Fibroblast of the aortic adventitia (primary cell): ENCODE results near the gene MOG. TPM values are rescaled to one million over a fixed set of nuclear protein-coding genes. Genes with fewer than 3 reads are reported as not detected.

Source experiments
- DNase-seq: peaks from one replicate; pipeline ENCODE4 v3.0.0-alpha.2; 2010; ENCODE audit warnings: low read depth
- H3K4me3 ChIP-seq: 2 replicates; pipeline ENCODE4 v1.5.1; 2011; ENCODE audit warnings: low read depth, mild to moderate bottlenecking, control low read depth, low read length, moderate library complexity
- CTCF ChIP-seq: IDR thresholded peaks from 2 replicates; pipeline ENCODE4 v1.5.1; 2011; ENCODE audit warnings: mild to moderate bottlenecking, low read length, control low read depth, inconsistent platforms; ENCODE audit not compliant: insufficient read depth
- total RNA-seq: library from RNA; depleted of rRNA; stranded (reverse); fragments of >200 nt; gene quantifications from 2 replicates; pipeline ENCODE4 v1.2.3, GENCODE V29; 2012; ENCODE audit warnings: low replicate concordance

MOG gene
- total RNA-seq = not detected in 2 replicates

GRCh38 chr6:29656798-29657197 lies at the start of gene MOG:
TSS of gene MOG (plus strand) at chr6:29657092. CDS start at chr6:29657210, 118 bp downstream.
- TF ChIP-seq CTCF = no peak
- H3K4me3 ChIP-seq = no peak within 1 kb of the TSS

GRCh38 chr6:29608131-29608530 lies 48.8 kb upstream of the MOG start:
- no peak for TF ChIP-seq CTCF
- DNase-seq = no peak
- no peak overlapping the region for H3K4me3 ChIP-seq

More at GRCh38 chr6:29656798-29657197, at the start of gene MOG:
- DNase-seq = no peak

- DNase-seq = no peak
- TF ChIP-seq CTCF = no peak
Measured at GRCh38 chr6:29610540-29610939, 46.4 kb upstream of the MOG start.

GRCh38 chr6:29611426-29611825 lies 45.5 kb upstream of the MOG start:
- no peak for DNase-seq
- H3K4me3 ChIP-seq = no peak overlapping the region
- no peak for TF ChIP-seq CTCF

More at GRCh38 chr6:29610540-29610939, 46.4 kb upstream of the MOG start:
- H3K4me3 ChIP-seq = no peak overlapping the region

GRCh38 chr6:29617782-29618554 lies 38.9 kb upstream of the MOG start:
- H3K4me3 ChIP-seq = no peak overlapping the region

GRCh38 chr6:29619578-29620160 lies 37.2 kb upstream of the MOG start:
- H3K4me3 ChIP-seq = no peak overlapping the region
- no peak for TF ChIP-seq CTCF
- DNase-seq = no peak

More at GRCh38 chr6:29617782-29618554, 38.9 kb upstream of the MOG start:
- TF ChIP-seq CTCF = peak; percentile 21
- no peak for DNase-seq
